HEK293 (cell line): ENCODE data around the gene PRR18.

Source experiments
- HOXD13 ChIP-seq: sonication (generic); formaldehyde crosslinking; IDR thresholded peaks from 2 replicates; pipeline ENCODE4 v1.8.0; 2022; ENCODE audit warnings: missing genetic modification reagents, borderline replicate concordance
- MYNN ChIP-seq: fragments of 450-650 bp; formaldehyde crosslinking; IDR thresholded peaks from 2 replicates; pipeline ENCODE4 v1.5.1; 2016; ENCODE audit warnings: missing biosample characterization, missing genetic modification characterization, borderline replicate concordance
- MZF1 ChIP-seq: fragments of 450-650 bp; formaldehyde crosslinking; IDR thresholded peaks from 2 replicates; pipeline ENCODE4 v1.5.1; 2017; ENCODE audit warnings: missing biosample characterization, missing genetic modification characterization, borderline replicate concordance
- SALL2 ChIP-seq: fragments of 450-650 bp; formaldehyde crosslinking; IDR thresholded peaks from 2 replicates; pipeline ENCODE4 v1.5.0; 2017; ENCODE audit warnings: missing biosample characterization, mild to moderate bottlenecking, missing genetic modification characterization, borderline replicate concordance
- SP2 ChIP-seq: fragments of 450-650 bp; formaldehyde crosslinking; IDR thresholded peaks from 2 replicates; pipeline ENCODE4 v1.5.1; 2016; ENCODE audit warnings: missing biosample characterization, missing genetic modification characterization
- TRIM28 ChIP-seq: IDR thresholded peaks from 2 replicates; pipeline ENCODE4 v1.6.1; 2011; ENCODE audit warnings: low read length, control low read depth, borderline replicate concordance
- YY1 ChIP-seq: fragments of 450-650 bp; formaldehyde crosslinking; IDR thresholded peaks from 2 replicates; pipeline ENCODE4 v1.5.1; 2018; ENCODE audit warnings: missing biosample characterization, missing genetic modification characterization
- ZEB2 ChIP-seq: fragments of 450-650 bp; formaldehyde crosslinking; IDR thresholded peaks from 2 replicates; pipeline ENCODE4 v1.5.1; 2016; ENCODE audit warnings: missing biosample characterization, missing genetic modification characterization
- ZNF24 ChIP-seq: fragments of 450-650 bp; formaldehyde crosslinking; IDR thresholded peaks from 2 replicates; pipeline ENCODE4 v1.5.1; 2016; ENCODE audit warnings: missing biosample characterization, missing genetic modification characterization
- ZNF274 ChIP-seq, 2 experiments: fragments of 200-500 bp in 1 of 2; fragments of 450-650 bp in 1 of 2; sonication (Bioruptor generic) in 1 of 2; formaldehyde crosslinking in 1 of 2; IDR thresholded peaks; 2 replicates each; pipeline versions ENCODE4 v1.5.1 to v1.6.1; 2014 to 2016; ENCODE audit warnings: borderline replicate concordance in 1 of 2, inconsistent platforms in 1 of 2, low read length in 1 of 2, missing biosample characterization in 1 of 2, missing genetic modification characterization in 1 of 2
- ZNF292 ChIP-seq: fragments of 450-650 bp; formaldehyde crosslinking; IDR thresholded peaks from 2 replicates; pipeline ENCODE4 v1.5.1; 2016; ENCODE audit warnings: low read depth, missing biosample characterization, missing genetic modification characterization, borderline replicate concordance
- ZNF335 ChIP-seq: fragments of 450-650 bp; formaldehyde crosslinking; conservative IDR thresholded peaks from 2 replicates; pipeline ENCODE4 v1.5.1; 2016; ENCODE audit warnings: missing biosample characterization, missing genetic modification characterization
- ZNF391 ChIP-seq: fragments of 450-650 bp; formaldehyde crosslinking; IDR thresholded peaks from 2 replicates; pipeline ENCODE4 v1.5.1; 2016; ENCODE audit warnings: low read depth, missing biosample characterization, missing genetic modification characterization, borderline replicate concordance
- ZNF48 ChIP-seq: fragments of 450-650 bp; formaldehyde crosslinking; IDR thresholded peaks from 2 replicates; pipeline ENCODE4 v1.5.1; 2016; ENCODE audit warnings: missing biosample characterization, missing genetic modification characterization
- ZNF571 ChIP-seq: fragments of 450-650 bp; formaldehyde crosslinking; IDR thresholded peaks from 2 replicates; pipeline ENCODE4 v1.5.0; 2017; ENCODE audit warnings: missing biosample characterization, missing genetic modification characterization
- ZNF624 ChIP-seq: fragments of 450-650 bp; formaldehyde crosslinking; IDR thresholded peaks from 2 replicates; pipeline ENCODE4 v1.5.1; 2017; ENCODE audit warnings: missing biosample characterization, missing genetic modification characterization
- ZNF707 ChIP-seq: fragments of 450-650 bp; formaldehyde crosslinking; IDR thresholded peaks from 2 replicates; pipeline ENCODE4 v1.5.1; 2016; ENCODE audit warnings: missing biosample characterization, missing genetic modification characterization
- ZNF777 ChIP-seq: fragments of 450-650 bp; formaldehyde crosslinking; IDR thresholded peaks from 2 replicates; pipeline ENCODE4 v1.5.1; 2017; ENCODE audit warnings: missing biosample characterization, missing genetic modification characterization, borderline replicate concordance
- ZSCAN23 ChIP-seq: fragments of 450-650 bp; formaldehyde crosslinking; IDR thresholded peaks from 2 replicates; pipeline ENCODE4 v1.5.1; 2016; ENCODE audit warnings: missing biosample characterization, missing genetic modification characterization
- ZSCAN30 ChIP-seq: fragments of 450-650 bp; IDR thresholded peaks from 2 replicates; pipeline ENCODE4 v1.5.1; 2018; ENCODE audit warnings: missing biosample characterization, mild to moderate bottlenecking, missing genetic modification characterization, moderate library complexity
- TF ChIP-seq, protein P1 (sequence below): fragments of 450-650 bp; formaldehyde crosslinking; IDR thresholded peaks from 2 replicates; pipeline ENCODE4 v1.5.1; 2016; ENCODE audit warnings: missing biosample characterization, missing genetic modification characterization
- TF ChIP-seq, protein P2 (sequence below): fragments of 450-650 bp; formaldehyde crosslinking; IDR thresholded peaks from 2 replicates; pipeline ENCODE4 v1.5.1; 2016; ENCODE audit warnings: missing biosample characterization, missing genetic modification characterization
- TF ChIP-seq, protein P3 (sequence below): fragments of 450-650 bp; formaldehyde crosslinking; IDR thresholded peaks from 2 replicates; pipeline ENCODE4 v1.5.1; 2017; ENCODE audit warnings: missing biosample characterization, missing genetic modification characterization
- TF ChIP-seq, protein P4 (sequence below): fragments of 450-650 bp; formaldehyde crosslinking; IDR thresholded peaks from 2 replicates; pipeline ENCODE4 v1.5.1; 2016; ENCODE audit warnings: missing biosample characterization, missing genetic modification characterization
- TF ChIP-seq, protein P5 (sequence below): fragments of 450-650 bp; formaldehyde crosslinking; IDR thresholded peaks from 2 replicates; pipeline ENCODE4 v1.5.1; 2016; ENCODE audit warnings: missing biosample characterization, missing genetic modification characterization
- TF ChIP-seq, protein P6 (sequence below): fragments of 450-650 bp; formaldehyde crosslinking; IDR thresholded peaks from 2 replicates; pipeline ENCODE4 v1.5.1; 2017; ENCODE audit warnings: missing biosample characterization, missing genetic modification characterization

PRR18 gene

DNA sequence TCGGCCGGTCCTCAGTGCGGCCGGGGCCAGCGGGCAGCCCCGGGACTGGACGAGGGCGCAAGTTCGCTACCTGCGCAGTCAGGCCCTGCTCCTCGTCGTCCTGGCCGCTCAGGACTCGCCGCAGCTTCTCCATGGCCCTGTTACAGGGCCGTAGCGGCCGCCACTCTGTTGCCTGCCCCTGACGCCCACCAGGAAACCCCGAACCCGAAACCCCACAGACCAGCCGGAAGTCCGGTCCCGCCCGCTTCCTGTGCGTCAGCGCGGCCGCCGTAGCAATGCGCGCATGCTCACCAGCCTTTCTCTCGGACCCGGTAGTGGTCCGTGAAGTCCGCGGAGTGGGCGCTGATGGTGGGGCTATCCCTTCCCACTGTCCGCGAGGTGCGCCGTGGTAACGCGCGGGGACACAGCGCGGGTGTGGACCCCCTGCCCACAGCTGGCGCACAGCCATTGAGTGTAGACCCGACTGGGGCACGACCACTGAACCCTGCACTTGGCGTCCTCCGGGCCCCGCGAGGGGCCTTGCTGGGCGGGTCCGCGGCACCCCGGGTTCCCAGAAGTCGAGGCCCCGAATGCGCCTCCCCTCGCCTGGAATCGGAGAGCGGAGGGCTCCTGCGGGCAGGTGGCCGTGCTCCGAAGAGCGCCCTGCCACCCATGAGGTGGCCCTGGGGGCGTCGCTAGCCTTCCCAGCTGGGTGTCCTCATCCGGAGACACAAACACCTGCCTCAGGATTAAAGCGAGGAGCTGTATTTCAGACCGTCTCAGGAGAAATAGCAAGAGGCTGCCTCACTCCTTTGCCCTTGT is 34.4 kb upstream of the PRR18 start, which contains the start of gene SFT2D1 (continued):
- TF ChIP-seq, protein P1, sequence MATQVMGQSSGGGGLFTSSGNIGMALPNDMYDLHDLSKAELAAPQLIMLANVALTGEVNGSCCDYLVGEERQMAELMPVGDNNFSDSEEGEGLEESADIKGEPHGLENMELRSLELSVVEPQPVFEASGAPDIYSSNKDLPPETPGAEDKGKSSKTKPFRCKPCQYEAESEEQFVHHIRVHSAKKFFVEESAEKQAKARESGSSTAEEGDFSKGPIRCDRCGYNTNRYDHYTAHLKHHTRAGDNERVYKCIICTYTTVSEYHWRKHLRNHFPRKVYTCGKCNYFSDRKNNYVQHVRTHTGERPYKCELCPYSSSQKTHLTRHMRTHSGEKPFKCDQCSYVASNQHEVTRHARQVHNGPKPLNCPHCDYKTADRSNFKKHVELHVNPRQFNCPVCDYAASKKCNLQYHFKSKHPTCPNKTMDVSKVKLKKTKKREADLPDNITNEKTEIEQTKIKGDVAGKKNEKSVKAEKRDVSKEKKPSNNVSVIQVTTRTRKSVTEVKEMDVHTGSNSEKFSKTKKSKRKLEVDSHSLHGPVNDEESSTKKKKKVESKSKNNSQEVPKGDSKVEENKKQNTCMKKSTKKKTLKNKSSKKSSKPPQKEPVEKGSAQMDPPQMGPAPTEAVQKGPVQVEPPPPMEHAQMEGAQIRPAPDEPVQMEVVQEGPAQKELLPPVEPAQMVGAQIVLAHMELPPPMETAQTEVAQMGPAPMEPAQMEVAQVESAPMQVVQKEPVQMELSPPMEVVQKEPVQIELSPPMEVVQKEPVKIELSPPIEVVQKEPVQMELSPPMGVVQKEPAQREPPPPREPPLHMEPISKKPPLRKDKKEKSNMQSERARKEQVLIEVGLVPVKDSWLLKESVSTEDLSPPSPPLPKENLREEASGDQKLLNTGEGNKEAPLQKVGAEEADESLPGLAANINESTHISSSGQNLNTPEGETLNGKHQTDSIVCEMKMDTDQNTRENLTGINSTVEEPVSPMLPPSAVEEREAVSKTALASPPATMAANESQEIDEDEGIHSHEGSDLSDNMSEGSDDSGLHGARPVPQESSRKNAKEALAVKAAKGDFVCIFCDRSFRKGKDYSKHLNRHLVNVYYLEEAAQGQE = no peak
- no peak for TF ChIP-seq ZNF391 (tag by site-specific recombination)
- TF ChIP-seq, protein P2, sequence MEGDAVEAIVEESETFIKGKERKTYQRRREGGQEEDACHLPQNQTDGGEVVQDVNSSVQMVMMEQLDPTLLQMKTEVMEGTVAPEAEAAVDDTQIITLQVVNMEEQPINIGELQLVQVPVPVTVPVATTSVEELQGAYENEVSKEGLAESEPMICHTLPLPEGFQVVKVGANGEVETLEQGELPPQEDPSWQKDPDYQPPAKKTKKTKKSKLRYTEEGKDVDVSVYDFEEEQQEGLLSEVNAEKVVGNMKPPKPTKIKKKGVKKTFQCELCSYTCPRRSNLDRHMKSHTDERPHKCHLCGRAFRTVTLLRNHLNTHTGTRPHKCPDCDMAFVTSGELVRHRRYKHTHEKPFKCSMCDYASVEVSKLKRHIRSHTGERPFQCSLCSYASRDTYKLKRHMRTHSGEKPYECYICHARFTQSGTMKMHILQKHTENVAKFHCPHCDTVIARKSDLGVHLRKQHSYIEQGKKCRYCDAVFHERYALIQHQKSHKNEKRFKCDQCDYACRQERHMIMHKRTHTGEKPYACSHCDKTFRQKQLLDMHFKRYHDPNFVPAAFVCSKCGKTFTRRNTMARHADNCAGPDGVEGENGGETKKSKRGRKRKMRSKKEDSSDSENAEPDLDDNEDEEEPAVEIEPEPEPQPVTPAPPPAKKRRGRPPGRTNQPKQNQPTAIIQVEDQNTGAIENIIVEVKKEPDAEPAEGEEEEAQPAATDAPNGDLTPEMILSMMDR = peak; percentile 27
- no peak for TF ChIP-seq ZSCAN23 (tag by site-specific recombination)
- 0 out of 2 replicates have a peak, but pooled peaks have one; percentile 20 for TF ChIP-seq ZSCAN30
- TF ChIP-seq, protein P3, sequence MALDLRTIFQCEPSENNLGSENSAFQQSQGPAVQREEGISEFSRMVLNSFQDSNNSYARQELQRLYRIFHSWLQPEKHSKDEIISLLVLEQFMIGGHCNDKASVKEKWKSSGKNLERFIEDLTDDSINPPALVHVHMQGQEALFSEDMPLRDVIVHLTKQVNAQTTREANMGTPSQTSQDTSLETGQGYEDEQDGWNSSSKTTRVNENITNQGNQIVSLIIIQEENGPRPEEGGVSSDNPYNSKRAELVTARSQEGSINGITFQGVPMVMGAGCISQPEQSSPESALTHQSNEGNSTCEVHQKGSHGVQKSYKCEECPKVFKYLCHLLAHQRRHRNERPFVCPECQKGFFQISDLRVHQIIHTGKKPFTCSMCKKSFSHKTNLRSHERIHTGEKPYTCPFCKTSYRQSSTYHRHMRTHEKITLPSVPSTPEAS (tag by site-specific recombination) = no peak
- TF ChIP-seq ZEB2 (tag by site-specific recombination) = no peak
- TF ChIP-seq ZNF274 (IDR thresholded peaks at IDR 0.05; ENCODE audit: low read length) = no peak
- no peak for TF ChIP-seq ZNF274 (tag by site-specific recombination; IDR thresholded peaks at IDR 0.05; ENCODE audit: borderline replicate concordance)
- TF ChIP-seq, protein P4, sequence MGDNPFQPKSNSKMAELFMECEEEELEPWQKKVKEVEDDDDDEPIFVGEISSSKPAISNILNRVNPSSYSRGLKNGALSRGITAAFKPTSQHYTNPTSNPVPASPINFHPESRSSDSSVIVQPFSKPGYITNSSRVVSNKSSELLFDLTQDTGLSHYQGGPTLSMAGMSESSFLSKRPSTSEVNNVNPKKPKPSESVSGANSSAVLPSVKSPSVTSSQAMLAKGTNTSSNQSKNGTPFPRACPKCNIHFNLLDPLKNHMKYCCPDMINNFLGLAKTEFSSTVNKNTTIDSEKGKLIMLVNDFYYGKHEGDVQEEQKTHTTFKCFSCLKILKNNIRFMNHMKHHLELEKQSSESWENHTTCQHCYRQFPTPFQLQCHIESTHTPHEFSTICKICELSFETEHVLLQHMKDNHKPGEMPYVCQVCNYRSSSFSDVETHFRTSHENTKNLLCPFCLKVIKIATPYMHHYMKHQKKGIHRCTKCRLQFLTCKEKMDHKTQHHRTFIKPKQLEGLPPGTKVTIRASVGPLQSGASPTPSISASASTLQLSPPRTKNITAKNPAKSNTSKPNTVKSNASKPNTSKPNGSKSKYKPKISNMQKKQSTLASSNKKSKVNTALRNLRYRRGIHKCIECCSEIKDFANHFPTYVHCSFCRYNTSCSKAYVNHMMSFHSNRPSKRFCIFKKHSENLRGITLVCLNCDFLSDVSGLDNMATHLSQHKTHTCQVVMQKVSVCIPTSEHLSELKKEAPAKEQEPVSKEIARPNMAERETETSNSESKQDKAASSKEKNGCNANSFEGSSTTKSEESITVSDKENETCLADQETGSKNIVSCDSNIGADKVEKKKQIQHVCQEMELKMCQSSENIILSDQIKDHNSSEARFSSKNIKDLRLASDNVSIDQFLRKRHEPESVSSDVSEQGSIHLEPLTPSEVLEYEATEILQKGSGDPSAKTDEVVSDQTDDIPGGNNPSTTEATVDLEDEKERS (tag by site-specific recombination) = no peak
- no peak for TF ChIP-seq MYNN
- no peak for TF ChIP-seq HOXD13 (CRISPR knock-in tag)
- TF ChIP-seq ZNF335 (tag by site-specific recombination) = peak; percentile 97
- no peak for TF ChIP-seq ZNF24
- peak; percentile 81 for TF ChIP-seq SP2 (tag by site-specific recombination)
- TF ChIP-seq ZNF571 (tag by site-specific recombination) = no peak
- TF ChIP-seq SALL2 (tag by site-specific recombination) = no peak
- TF ChIP-seq ZNF707 = no peak
- no peak for TF ChIP-seq ZNF292
- no peak for TF ChIP-seq ZNF624 (tag by site-specific recombination)
- TF ChIP-seq ZNF777 (tag by site-specific recombination) = 0 out of 2 replicates have a peak, but pooled peaks have one; percentile 53
- TF ChIP-seq, protein P5, sequence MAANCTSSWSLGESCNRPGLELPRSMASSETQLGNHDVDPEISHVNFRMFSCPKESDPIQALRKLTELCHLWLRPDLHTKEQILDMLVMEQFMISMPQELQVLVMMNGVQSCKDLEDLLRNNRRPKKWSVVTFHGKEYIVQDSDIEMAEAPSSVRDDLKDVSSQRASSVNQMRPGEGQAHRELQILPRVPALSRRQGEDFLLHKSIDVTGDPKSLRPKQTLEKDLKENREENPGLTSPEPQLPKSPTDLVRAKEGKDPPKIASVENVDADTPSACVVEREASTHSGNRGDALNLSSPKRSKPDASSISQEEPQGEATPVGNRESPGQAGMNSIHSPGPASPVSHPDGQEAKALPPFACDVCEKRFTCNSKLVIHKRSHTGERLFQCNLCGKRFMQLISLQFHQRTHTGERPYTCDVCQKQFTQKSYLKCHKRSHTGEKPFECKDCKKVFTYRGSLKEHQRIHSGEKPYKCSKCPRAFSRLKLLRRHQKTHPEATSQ (tag by site-specific recombination) = no peak
- 0 out of 2 replicates have a peak, but pooled peaks have one; percentile 16 for TF ChIP-seq YY1 (tag by site-specific recombination)
- no peak for TF ChIP-seq ZNF48 (tag by site-specific recombination)
- peak; percentile 70; the same call in 1 of the 2 replicates for TF ChIP-seq TRIM28
- TF ChIP-seq, protein P6, sequence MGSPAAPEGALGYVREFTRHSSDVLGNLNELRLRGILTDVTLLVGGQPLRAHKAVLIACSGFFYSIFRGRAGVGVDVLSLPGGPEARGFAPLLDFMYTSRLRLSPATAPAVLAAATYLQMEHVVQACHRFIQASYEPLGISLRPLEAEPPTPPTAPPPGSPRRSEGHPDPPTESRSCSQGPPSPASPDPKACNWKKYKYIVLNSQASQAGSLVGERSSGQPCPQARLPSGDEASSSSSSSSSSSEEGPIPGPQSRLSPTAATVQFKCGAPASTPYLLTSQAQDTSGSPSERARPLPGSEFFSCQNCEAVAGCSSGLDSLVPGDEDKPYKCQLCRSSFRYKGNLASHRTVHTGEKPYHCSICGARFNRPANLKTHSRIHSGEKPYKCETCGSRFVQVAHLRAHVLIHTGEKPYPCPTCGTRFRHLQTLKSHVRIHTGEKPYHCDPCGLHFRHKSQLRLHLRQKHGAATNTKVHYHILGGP (tag by site-specific recombination) = no peak
- TF ChIP-seq MZF1 (tag by site-specific recombination) = no peak
